HL-60 (cell line): ENCODE data around the gene NUBP2.

Experiments used
- DNase-seq, 2 experiments: peaks; one replicate each; pipeline ENCODE4 v3.0.0-alpha.2; 2010 to 2020; ENCODE audit warnings: low read depth in 1 of 2, low spot score in 1 of 2
- H3K27ac ChIP-seq: fragments of 250-450 bp; sonication (Bioruptor Pico); replicated peaks from 2 replicates; pipeline ENCODE4 v1.5.1; 2020; ENCODE audit warnings: mild to moderate bottlenecking, moderate library complexity
- H3K27me3 ChIP-seq: fragments of 250-450 bp; sonication (Bioruptor Pico); 2 replicates; pipeline ENCODE4 v1.5.1; 2021; ENCODE audit warnings: mild to moderate bottlenecking, moderate library complexity; ENCODE audit not compliant: insufficient read depth, poor library complexity, severe bottlenecking
- H3K4me3 ChIP-seq: replicated peaks from 2 replicates; pipeline ENCODE4 v1.5.1; 2011; ENCODE audit warnings: mild to moderate bottlenecking, control low read depth, low read length; ENCODE audit not compliant: insufficient read depth
- CTCF ChIP-seq: IDR thresholded peaks from one replicate; pipeline ENCODE4 v1.5.1; 2011; ENCODE audit warnings: low read length, control low read depth, inconsistent platforms; ENCODE audit not compliant: insufficient read depth
- GABPA ChIP-seq: IDR thresholded peaks from 2 replicates; pipeline ENCODE4 v1.6.1; 2012; ENCODE audit warnings: low read depth
- POLR2AphosphoS5 ChIP-seq: IDR thresholded peaks from 2 replicates; pipeline ENCODE4 v1.6.1; 2012; ENCODE audit warnings: low read depth
- REST ChIP-seq: IDR thresholded peaks from 2 replicates; pipeline ENCODE4 v1.6.1; 2012; ENCODE audit warnings: low read depth; ENCODE audit not compliant: insufficient replicate concordance
- SPI1 ChIP-seq: IDR thresholded peaks from 2 replicates; pipeline ENCODE4 v1.6.1; 2012; ENCODE audit warnings: low read depth, mild to moderate bottlenecking, borderline replicate concordance

NUBP2 gene

DNA sequence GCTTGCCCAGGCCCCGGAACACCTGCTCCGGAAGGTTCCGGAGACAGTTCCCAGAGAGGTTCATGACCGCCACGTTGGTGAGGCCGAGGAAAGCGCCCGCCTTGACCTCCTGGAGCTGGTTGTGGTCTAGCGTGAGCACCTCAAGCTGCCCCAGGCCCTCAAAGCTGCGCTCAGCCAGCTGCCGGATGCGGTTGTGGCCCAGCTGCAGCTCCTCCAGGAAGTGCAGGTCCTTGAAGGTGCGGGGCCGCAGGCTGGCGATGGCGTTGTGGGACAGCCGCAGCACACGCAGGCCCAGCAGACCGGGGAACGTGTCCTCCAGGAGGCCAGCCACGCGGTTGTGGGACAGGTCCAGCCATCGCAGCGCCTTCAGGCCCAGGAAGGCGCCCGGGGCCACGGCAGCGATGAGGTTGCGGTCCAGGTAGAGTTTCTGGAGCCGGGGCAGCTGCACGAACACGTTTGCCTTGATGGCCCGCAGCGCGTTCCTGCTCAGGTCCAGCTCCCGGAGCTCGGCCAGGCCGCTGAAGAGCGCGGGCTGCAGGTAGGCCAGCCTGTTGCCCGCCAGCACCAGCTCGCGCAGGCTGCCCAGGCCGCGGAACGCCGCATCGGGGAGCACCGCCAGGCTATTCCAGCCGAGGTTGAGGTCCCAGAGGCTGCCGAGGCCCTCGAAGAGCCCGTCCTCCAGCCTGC is 8.6 kb downstream of the NUBP2 start:
- TF ChIP-seq REST (no peak), POLR2AphosphoS5 (no peak), GABPA (no peak), CTCF (no peak), SPI1 (no peak)
- Histone ChIP-seq H3K27me3 (no peaks in the 10 kb centered on the region), H3K27ac (no peak overlapping the region), H3K4me3 (no peak overlapping the region)
- no peak for DNase-seq

GRCh38 chr16:1791943-1792812 is 9.4 kb downstream of the NUBP2 start:
- H3K4me3 ChIP-seq, result no peak overlapping the region
- no peak for DNase-seq
- TF ChIP-seq GABPA (no peak), CTCF (no peak), SPI1 (no peak), POLR2AphosphoS5 (no peak), REST (no peak)
- no peak overlapping the region for H3K27ac ChIP-seq
- H3K27me3 ChIP-seq, result no peaks in the 10 kb centered on the region

DNA sequence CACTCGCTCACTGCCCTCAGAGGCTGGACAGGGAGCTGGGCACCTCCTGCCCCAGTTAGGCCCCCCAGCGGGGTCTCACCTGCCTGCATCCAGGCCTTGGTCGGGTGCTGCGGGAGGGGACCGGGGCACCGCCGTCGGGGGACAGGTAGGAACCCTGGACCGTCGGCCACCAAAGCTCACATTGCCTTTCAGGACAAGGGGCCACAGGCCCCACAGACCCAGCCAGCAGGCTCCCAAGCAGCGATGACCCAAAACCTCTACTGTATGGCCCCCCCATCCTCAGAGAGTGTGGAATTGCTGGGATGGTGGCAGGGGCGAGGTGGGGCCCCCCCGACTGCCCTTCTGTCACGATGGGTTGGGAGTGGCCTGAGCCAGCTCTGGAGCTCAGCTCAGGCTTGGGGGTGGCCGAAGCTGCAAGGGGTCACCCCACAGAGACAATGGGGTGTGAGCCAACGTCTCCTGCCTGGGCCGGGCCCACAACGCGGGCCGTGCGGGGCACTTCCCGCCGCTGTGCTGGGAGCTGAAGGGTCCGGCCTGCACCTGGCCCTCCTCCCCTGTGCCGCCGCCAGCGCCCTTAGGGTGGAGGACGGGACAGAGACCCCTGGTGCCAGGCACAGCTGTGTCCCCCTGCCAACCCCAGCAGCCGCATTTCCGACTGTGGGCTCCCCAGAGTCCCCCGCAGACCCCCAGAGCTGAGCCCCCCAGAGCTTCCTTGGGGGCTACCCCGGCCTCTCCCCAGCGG is 10.2 kb downstream of the NUBP2 start:
- no peak overlapping the region for H3K27ac ChIP-seq
- no peak overlapping the region for H3K4me3 ChIP-seq
- no peak for DNase-seq
- H3K27me3 ChIP-seq, result no peaks in the 10 kb centered on the region
- TF ChIP-seq SPI1, result no peak
- no peak for TF ChIP-seq POLR2AphosphoS5
- no peak for TF ChIP-seq REST
- no peak for TF ChIP-seq GABPA
- TF ChIP-seq CTCF, result no peak
